Measurements from ENCODE around the gene CCRL2. TPM values are rescaled to one million over a fixed set of nuclear protein-coding genes. Genes with fewer than 3 reads are reported as not detected.
"Not testable (repeated sequence)": the region's sequence is repeated elsewhere in the genome, so short reads cannot be mapped to it uniquely, and the experiment has no call there.

Gene CCRL2
- total RNA-seq, 1 donor from 2014 or later: 1.1 TPM

GRCh38 chr3:46405301-46406019, 1.6 kb upstream of the CCRL2 start:
- DNase-seq: no peak

- DNase-seq: no peak
Measured at GRCh38 chr3:46406443-46406787, 644 bp upstream of the CCRL2 start.

- DNase-seq: no peak
Measured at GRCh38 chr3:46407970-46408369, 911 bp downstream of the CCRL2 start.

- DNase-seq: no peak
Measured at GRCh38 chr3:46408853-46409252, 1.8 kb downstream of the CCRL2 start.

GRCh38 chr3:46409739-46410489, 2.9 kb downstream of the CCRL2 start:
- no peak for DNase-seq

GRCh38 chr3:46410669-46411068, 3.6 kb downstream of the CCRL2 start:
- DNase-seq: no peak

GRCh38 chr3:46411271-46411670, 4.2 kb downstream of the CCRL2 start:
- DNase-seq: no peak

- DNase-seq: no peak
Measured at GRCh38 chr3:46412786-46413298, 5.8 kb downstream of the CCRL2 start.

GRCh38 chr3:46413951-46414350, 6.9 kb downstream of the CCRL2 start:
- DNase-seq: no peak

GRCh38 chr3:46414739-46415138, 7.7 kb downstream of the CCRL2 start:
- DNase-seq: no peak

GRCh38 chr3:46416125-46416810, 9.2 kb downstream of the CCRL2 start:
- DNase-seq: no peak

GRCh38 chr3:46416811-46417510, 9.9 kb downstream of the CCRL2 start:
- DNase-seq: no peak

GRCh38 chr3:46417841-46418611, 11.0 kb downstream of the CCRL2 start:
- DNase-seq: no peak

GRCh38 chr3:46419816-46420215, 12.8 kb downstream of the CCRL2 start:
- DNase-seq: no peak

- DNase-seq: no peak
Measured at GRCh38 chr3:46420931-46421330, 13.9 kb downstream of the CCRL2 start.

- no peak for DNase-seq
Measured at GRCh38 chr3:46422617-46423016, 15.6 kb downstream of the CCRL2 start.

GRCh38 chr3:46423588-46423987, 16.5 kb downstream of the CCRL2 start:
- DNase-seq: no peak

GRCh38 chr3:46426476-46426875, 19.4 kb downstream of the CCRL2 start:
- DNase-seq: not testable (repeated sequence)

GRCh38 chr3:46427404-46427803, 20.3 kb downstream of the CCRL2 start:
- DNase-seq: not testable (repeated sequence)

GRCh38 chr3:46427916-46428833, 21.1 kb downstream of the CCRL2 start:
- no peak for DNase-seq

- no peak for DNase-seq
Measured at GRCh38 chr3:46429250-46429649, 22.2 kb downstream of the CCRL2 start.

Data from occipital lobe (tissue), 2 donors.